Tibial nerve (tissue), 4 donors: Measurements from ENCODE around the gene FANCI. TPM values are rescaled to one million over a fixed set of nuclear protein-coding genes. Genes with fewer than 3 reads are reported as not detected.
A peak's percentile ranks its signal among the peaks of the same experiment; 100 is the strongest.
"Not testable (repeated sequence)": the region's sequence is repeated elsewhere in the genome, so short reads cannot be mapped to it uniquely, and the experiment has no call there.

ENCODE experiments used
- DNase-seq, 2 donors: peaks; one replicate each; pipeline ENCODE4 v3.0.0-alpha.2; 2019; ENCODE audit warnings: low spot score in 2 of 2
- H3K27ac ChIP-seq, 4 donors: fragments of 200-600 bp; sonication (generic) in 3 of 4; one replicate each; pipeline ENCODE4 v1.5.1; 2017 to 2019; ENCODE audit warnings: mild to moderate bottlenecking in 1 of 4
- H3K27me3 ChIP-seq, 2 donors: fragments of 200-600 bp; sonication (generic) in 1 of 2; one replicate each; pipeline versions ENCODE4 v1.5.1 to v1.6.0; 2017 to 2019
- H3K36me3 ChIP-seq, 3 donors: fragments of 200-600 bp; sonication (generic); one replicate each; pipeline ENCODE4 v1.5.1; 2018 to 2019
- H3K4me1 ChIP-seq, 4 donors: fragments of 200-600 bp; sonication (generic) in 3 of 4; one replicate each; pipeline ENCODE4 v1.5.1; 2017 to 2019
- H3K4me3 ChIP-seq, 4 donors: fragments of 200-600 bp; sonication (generic) in 3 of 4; one replicate each; pipeline ENCODE4 v1.5.1; 2017 to 2019; ENCODE audit warnings: mild to moderate bottlenecking in 1 of 4, moderate library complexity in 1 of 4
- H3K9me3 ChIP-seq, 4 donors: fragments of 200-600 bp; sonication (generic) in 3 of 4; one replicate each; pipeline ENCODE4 v1.5.1; 2017 to 2019
- EP300 ChIP-seq, 2 donors: sonication (generic); formaldehyde crosslinking; IDR thresholded peaks; one replicate each; pipeline ENCODE4 v1.6.1; 2017; ENCODE audit warnings: antibody characterized with exemption in 2 of 2, mild to moderate bottlenecking in 1 of 2
- POLR2A ChIP-seq, 2 donors: fragments of 450-650 bp; IDR thresholded peaks; one replicate each; pipeline ENCODE4 v1.6.1; 2017; ENCODE audit warnings: antibody characterized with exemption in 2 of 2, mild to moderate bottlenecking in 2 of 2, moderate library complexity in 2 of 2
- WGBS, 2 donors: methylation state at CpG; one replicate each; pipeline ENCODE4 v1.1.5; 2018; 5-methylcytosine and 5-hydroxymethylcytosine counted together
- total RNA-seq, 4 donors: library from RNA; depleted of rRNA; stranded (reverse); fragments of >200 nt; gene quantifications; one replicate each; pipeline ENCODE4 v1.1.0, GENCODE V29; 2016
- TF ChIP-seq, protein P1 (sequence below), 5 experiments: fragments of 200-600 bp in 3 of 5; fragments of 450-650 bp in 2 of 5; sonication (generic) in 3 of 5; IDR thresholded peaks; one replicate each; pipeline ENCODE4 v1.5.1; 2016 to 2019; ENCODE audit warnings: antibody characterized with exemption in 5 of 5, mild to moderate bottlenecking in 3 of 5, moderate library complexity in 2 of 5

FANCI gene
- total RNA-seq, 4 donors from 2014 or later = 2.7 to 8.7 (median 5.1) TPM

DNA sequence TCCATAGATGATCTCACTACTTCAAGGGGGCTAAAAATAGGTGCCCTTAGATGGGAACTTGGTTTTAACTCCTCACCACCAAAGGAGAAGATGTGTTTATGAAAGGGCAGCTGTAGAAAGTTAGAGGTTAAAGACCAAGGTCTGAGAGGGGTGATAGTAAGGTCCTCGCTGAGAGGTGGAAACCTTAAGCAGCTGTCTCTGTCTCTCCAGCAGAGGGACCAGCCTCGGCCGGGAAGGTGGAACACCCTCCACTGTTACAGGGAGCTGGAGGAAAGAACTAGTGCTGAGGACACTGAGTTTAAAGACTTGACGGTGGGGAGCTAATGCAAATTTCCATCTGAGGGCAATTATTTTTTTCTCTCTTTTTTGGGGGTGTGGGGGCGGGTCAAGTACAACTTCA lies 13.5 kb upstream of the FANCI start:
- 47 to 52% methylated on average over 5 of the region's 5 CpGs for WGBS, 2 donors
- H3K9me3 ChIP-seq = no peaks in the 10 kb centered on the region
- TF ChIP-seq, protein P1, sequence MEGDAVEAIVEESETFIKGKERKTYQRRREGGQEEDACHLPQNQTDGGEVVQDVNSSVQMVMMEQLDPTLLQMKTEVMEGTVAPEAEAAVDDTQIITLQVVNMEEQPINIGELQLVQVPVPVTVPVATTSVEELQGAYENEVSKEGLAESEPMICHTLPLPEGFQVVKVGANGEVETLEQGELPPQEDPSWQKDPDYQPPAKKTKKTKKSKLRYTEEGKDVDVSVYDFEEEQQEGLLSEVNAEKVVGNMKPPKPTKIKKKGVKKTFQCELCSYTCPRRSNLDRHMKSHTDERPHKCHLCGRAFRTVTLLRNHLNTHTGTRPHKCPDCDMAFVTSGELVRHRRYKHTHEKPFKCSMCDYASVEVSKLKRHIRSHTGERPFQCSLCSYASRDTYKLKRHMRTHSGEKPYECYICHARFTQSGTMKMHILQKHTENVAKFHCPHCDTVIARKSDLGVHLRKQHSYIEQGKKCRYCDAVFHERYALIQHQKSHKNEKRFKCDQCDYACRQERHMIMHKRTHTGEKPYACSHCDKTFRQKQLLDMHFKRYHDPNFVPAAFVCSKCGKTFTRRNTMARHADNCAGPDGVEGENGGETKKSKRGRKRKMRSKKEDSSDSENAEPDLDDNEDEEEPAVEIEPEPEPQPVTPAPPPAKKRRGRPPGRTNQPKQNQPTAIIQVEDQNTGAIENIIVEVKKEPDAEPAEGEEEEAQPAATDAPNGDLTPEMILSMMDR (IDR thresholded peaks at IDR 0.05) = no peak
- TF ChIP-seq EP300 (IDR thresholded peaks at IDR 0.05) (no peak), POLR2A (IDR thresholded peaks at IDR 0.05) (no peak)
- H3K4me3 ChIP-seq = no peak overlapping the region
- H3K4me1 ChIP-seq = no peaks in the 10 kb centered on the region
- H3K36me3 ChIP-seq = no peaks in the 10 kb centered on the region
- H3K27ac ChIP-seq = no peak overlapping the region
- no peak for DNase-seq
- H3K27me3 ChIP-seq = no peaks in the 10 kb centered on the region

- Histone ChIP-seq H3K4me1 (no peaks in the 10 kb centered on the region), H3K4me3 (no peak overlapping the region), H3K9me3 (no peaks in the 10 kb centered on the region), H3K27me3 (no peaks in the 10 kb centered on the region), H3K36me3 (no peaks in the 10 kb centered on the region), H3K27ac (no peak overlapping the region)
- TF ChIP-seq, protein P1 (IDR thresholded peaks at IDR 0.05) = no peak
- no peak for TF ChIP-seq EP300 (IDR thresholded peaks at IDR 0.05)
- DNase-seq = no peak
Observed at GRCh38 chr15:89231832-89232231, 11.9 kb upstream of the FANCI start.

GRCh38 chr15:89239883-89240810 lies 3.6 kb upstream of the FANCI start:
- 87 to 91% methylated on average over 12 of the region's 12 CpGs for WGBS, 2 donors
- H3K9me3 ChIP-seq = peaks cover 0 to 11% (median 0%) of the 10 kb centered on the region in 4 donors

DNA sequence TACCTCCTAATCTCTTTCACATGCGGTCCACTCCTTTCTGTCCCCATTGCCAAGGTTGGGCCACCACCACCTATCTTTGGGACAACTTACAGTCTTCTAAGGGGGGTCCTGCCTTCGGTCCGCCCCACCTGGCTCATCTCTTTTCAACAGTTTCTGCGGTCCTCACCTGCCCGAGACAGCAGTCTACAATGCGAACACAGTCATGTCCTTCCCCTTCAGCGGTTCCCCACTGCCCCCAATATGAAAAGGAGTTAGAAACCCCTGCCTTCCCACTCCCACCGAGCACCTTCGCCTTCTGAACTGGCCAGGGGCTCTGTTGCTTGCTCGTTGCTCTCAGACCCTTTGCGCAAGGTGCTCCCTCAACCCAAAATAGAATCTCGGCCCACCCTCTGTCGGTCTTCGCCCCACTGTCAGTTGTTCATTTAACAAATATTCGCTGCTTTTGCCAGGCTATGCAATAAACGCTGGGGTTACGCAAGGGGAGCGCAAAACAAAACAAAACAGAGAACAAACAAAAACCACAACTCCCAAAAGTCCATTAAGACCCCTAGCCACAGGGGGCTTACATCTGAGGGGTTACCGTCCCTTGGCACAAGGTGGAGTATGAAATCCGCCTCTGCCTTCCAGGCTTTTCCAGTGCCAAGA lies 611 bp upstream of the FANCI start:
- TF ChIP-seq EP300 (IDR thresholded peaks at IDR 0.05) (no peak), POLR2A (IDR thresholded peaks at IDR 0.05) (no peak)
- TF ChIP-seq, protein P1 (IDR thresholded peaks at IDR 0.05) = no peak
- H3K36me3 ChIP-seq = no peaks in the 10 kb centered on the region
- H3K4me1 ChIP-seq = peaks cover 0 to 16% (median 9%) of the 10 kb centered on the region in 4 donors
- DNase-seq = peak in 1 of 2 donors; percentile 56
- no peaks in the 10 kb centered on the region for H3K27me3 ChIP-seq
- H3K9me3 ChIP-seq = peaks cover 0 to 11% (median 0%) of the 10 kb centered on the region in 4 donors
- 30 to 43% methylated on average over 20 of the region's 20 CpGs for WGBS, 2 donors
- peak overlapping the region; percentile 41 to 84 (median 80) for H3K4me3 ChIP-seq
- H3K27ac ChIP-seq = peak overlapping the region in 3 of 4 donors; percentile 41 to 81 (median 65)

More at GRCh38 chr15:89239883-89240810, 3.6 kb upstream of the FANCI start:
- not testable (repeated sequence) for H3K4me3 ChIP-seq, H3K36me3 ChIP-seq, H3K27ac ChIP-seq, H3K27me3 ChIP-seq, DNase-seq
- H3K4me1 ChIP-seq = peaks cover 0 to 16% (median 9%) of the 10 kb centered on the region in 4 donors

DNA sequence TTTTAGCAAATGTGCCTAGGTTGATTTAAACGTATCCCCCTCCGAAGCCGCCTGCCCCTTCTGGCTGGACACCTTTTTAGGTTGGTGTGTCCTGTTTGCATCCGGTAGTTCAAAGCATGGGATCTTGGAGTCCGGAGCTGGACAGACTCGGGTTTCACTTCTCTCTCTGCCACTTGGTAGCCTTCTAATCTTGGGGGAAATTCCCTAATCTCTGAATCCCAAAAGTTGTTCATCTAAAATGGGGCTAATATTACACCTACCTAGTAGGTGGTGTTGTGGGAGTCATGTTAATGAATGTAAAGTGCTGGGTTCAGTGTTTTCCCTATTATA lies 760 bp downstream of the FANCI start:
- 2 to 4% methylated on average over 5 to 6 of the region's 6 CpGs for WGBS, 2 donors
- no peaks in the 10 kb centered on the region for H3K27me3 ChIP-seq
- peaks cover 0 to 7% (median 0%) of the 10 kb centered on the region in 4 donors for H3K9me3 ChIP-seq
- TF ChIP-seq EP300 (IDR thresholded peaks at IDR 0.05) = no peak
- TF ChIP-seq, protein P1 (IDR thresholded peaks at IDR 0.05) = no peak
- no peak for TF ChIP-seq POLR2A (IDR thresholded peaks at IDR 0.05)
- no peaks in the 10 kb centered on the region for H3K36me3 ChIP-seq
- H3K4me3 ChIP-seq = peak overlapping the region; percentile 41 to 84 (median 80)
- peak overlapping the region in 1 of 4 donors; percentile 65 for H3K27ac ChIP-seq
- no peak for DNase-seq
- H3K4me1 ChIP-seq = peaks cover 0 to 16% (median 9%) of the 10 kb centered on the region in 4 donors
